Muscle layer of colon (tissue), 2 donors: ENCODE measurements around the gene MRPL30.

ENCODE experiments used
- H3K27ac ChIP-seq: one replicate; pipeline ENCODE4 v1.7.0; 2013; ENCODE audit warnings: low read depth, mild to moderate bottlenecking, low read length, moderate library complexity
- H3K27me3 ChIP-seq, 2 donors: one replicate each; pipeline ENCODE4 v1.7.0; 2013; ENCODE audit warnings: low read length in 2 of 2, mild to moderate bottlenecking in 2 of 2; ENCODE audit not compliant: insufficient read depth in 2 of 2, control insufficient read depth in 1 of 2
- H3K36me3 ChIP-seq: one replicate; pipeline ENCODE4 v1.7.0; 2013; ENCODE audit warnings: mild to moderate bottlenecking, low read length; ENCODE audit not compliant: insufficient read depth
- H3K4me1 ChIP-seq: one replicate; pipeline ENCODE4 v1.7.0; 2013; ENCODE audit warnings: mild to moderate bottlenecking, low read length; ENCODE audit not compliant: insufficient read depth
- H3K4me3 ChIP-seq, 2 donors: one replicate each; pipeline ENCODE4 v1.7.0; 2013; ENCODE audit warnings: low read length in 2 of 2, low read depth in 1 of 2, mild to moderate bottlenecking in 1 of 2, moderate library complexity in 1 of 2
- H3K9ac ChIP-seq: one replicate; pipeline ENCODE4 v1.7.0; 2013; ENCODE audit warnings: low read length
- H3K9me3 ChIP-seq: one replicate; pipeline ENCODE4 v1.7.0; 2013; ENCODE audit warnings: mild to moderate bottlenecking, low read length
- donor health status: abdominal sarcoma.
- donor health status: Adenocarcinoma of cecum.

Gene MRPL30

GRCh38 chr2:99240431-99240830 lies 59.4 kb downstream of the MRPL30 start:
- no peaks in the 10 kb centered on the region for H3K27me3 ChIP-seq
- H3K9ac ChIP-seq = no peak overlapping the region
- no peak overlapping the region for H3K4me3 ChIP-seq
- no peaks in the 10 kb centered on the region for H3K9me3 ChIP-seq
- no peak overlapping the region for H3K27ac ChIP-seq
- H3K4me1 ChIP-seq = no peaks in the 10 kb centered on the region
- no peaks in the 10 kb centered on the region for H3K36me3 ChIP-seq

GRCh38 chr2:99242151-99242550 lies 61.2 kb downstream of the MRPL30 start:
- Histone ChIP-seq H3K4me3 (no peak overlapping the region), H3K9me3 (no peaks in the 10 kb centered on the region), H3K27ac (no peak overlapping the region), H3K4me1 (no peaks in the 10 kb centered on the region), H3K27me3 (no peaks in the 10 kb centered on the region), H3K9ac (no peak overlapping the region), H3K36me3 (no peaks in the 10 kb centered on the region)
